CMK (cell line): ENCODE results near the gene SPDYE8.
"Not testable (repeated sequence)": the region's sequence is repeated elsewhere in the genome, so short reads cannot be mapped to it uniquely, and the experiment has no call there.

Source experiments
- DNase-seq: peaks from one replicate; pipeline ENCODE4 v3.0.0-alpha.2; 2010; ENCODE audit warnings: low read depth

Gene SPDYE8

DNA sequence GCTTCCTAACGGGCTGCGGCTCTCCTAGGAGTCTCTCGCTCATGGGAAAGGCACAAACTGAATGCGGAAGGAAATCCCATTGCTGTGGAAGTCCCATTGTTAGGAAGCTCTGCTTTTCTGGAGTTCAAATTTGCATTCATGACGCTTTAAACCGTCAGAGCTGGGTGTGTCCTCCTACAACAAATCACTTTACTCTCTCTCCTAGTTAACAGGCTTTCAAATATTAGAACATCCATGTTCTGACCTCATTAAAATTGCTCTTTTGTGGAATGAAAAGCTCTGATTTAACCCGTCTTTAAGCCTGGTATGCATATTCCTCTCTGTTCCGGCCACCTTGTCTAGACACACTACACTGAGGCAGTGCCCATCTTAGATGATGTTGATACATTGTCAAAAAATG lies at the start of gene SPDYE8:
TSS of gene SPDYE8 (minus strand) at position 101 of the 400 bp plus-strand sequence. CDS start 1,800 bp downstream, outside the sequence.
- DNase-seq, result not testable (repeated sequence)

DNA sequence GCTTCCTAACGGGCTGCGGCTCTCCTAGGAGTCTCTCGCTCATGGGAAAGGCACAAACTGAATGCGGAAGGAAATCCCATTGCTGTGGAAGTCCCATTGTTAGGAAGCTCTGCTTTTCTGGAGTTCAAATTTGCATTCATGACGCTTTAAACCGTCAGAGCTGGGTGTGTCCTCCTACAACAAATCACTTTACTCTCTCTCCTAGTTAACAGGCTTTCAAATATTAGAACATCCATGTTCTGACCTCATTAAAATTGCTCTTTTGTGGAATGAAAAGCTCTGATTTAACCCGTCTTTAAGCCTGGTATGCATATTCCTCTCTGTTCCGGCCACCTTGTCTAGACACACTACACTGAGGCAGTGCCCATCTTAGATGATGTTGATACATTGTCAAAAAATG lies 28.2 kb upstream of the SPDYE8 start, which contains the start of gene SPDYE11:
TSS of gene SPDYE11 (minus strand) at position 101 of the 400 bp plus-strand sequence. CDS start 1,800 bp downstream, outside the sequence.
- not testable (repeated sequence) for DNase-seq

DNA sequence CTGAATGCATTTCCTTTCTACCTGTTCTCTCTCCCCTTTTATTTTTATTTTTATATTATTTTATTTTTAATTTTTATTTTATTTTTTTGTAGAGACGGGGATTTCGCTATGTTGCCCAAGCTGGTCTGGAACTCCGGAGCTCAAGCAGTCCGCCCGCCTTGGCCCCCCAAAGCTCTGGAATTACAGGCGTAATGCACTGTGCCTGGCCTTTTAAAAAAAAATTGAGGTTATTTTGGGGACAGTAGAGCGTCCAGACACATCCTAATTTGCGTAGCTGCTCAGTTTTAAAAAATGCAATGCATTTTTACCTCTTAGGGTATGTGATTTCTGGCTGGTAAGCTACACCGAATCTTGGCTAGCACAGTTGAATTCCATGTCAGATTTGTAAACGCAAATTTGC lies 23.1 kb downstream of the SPDYE8 start:
- DNase-seq, result not testable (repeated sequence)

DNA sequence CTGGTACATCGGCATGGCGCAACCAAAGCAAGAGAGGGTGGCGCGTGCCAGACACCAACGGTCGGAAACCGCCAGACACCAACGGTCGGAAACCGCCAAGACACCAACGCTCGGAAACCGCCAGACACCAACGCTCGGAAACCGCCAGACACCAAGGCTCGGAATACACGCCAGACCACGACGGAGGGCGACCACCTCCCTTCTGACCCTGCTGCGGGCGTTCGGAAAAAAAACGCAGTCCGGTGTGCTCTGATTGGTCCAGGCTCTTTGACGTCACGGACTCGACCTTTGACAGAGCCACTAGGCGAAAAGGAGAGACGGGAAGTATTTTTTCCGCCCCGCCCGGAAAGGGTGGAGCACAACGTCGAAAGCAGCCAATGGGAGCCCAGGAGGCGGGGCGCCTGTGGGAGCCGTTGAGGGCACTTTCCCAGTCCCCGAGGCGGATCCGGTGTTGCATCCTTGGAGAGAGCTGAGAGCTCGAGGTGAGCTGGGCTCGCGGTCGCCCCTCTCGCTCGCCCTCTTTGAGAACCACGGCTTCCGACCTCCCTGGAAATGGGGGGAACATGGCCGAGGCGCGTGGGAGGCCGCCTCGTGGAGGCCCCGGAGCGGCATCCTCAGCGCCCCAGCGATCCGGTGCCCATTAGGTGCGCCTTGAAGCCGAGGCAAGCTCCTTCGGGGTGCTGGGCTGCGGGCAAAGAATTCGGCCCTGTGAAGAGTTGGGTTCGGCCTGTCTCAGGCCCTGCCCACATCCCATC lies 23.7 kb downstream of the SPDYE8 start:
- not testable (repeated sequence) for DNase-seq

- DNase-seq, result not testable (repeated sequence)
These were observed 24.2 kb downstream of the SPDYE8 start for GRCh38 chr7:73005356-73005692.

- DNase-seq, result not testable (repeated sequence)
These were observed 31.6 kb downstream of the SPDYE8 start for GRCh38 chr7:72997887-72998468.

DNA sequence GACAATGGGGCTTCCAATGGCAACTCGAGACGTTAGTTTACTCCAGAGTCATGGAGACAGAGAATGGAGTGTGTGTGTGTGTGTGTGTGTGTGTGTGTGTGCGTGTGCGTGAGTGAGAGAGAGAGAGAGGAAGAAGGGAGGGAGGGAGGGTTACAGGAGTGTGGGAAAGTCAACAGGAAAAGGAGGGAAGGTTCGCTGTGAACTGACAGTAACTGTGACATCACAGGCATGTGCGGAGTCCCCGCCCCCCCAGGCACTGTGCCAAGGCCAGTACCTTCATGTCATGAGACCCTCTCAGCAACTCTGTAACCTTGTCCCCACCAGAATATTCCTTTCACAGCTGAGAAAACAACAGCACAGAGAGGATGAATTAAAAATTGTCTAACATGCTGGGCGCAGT lies 32.1 kb downstream of the SPDYE8 start:
- DNase-seq, result not testable (repeated sequence)

- DNase-seq, result not testable (repeated sequence)
These were observed 34.1 kb downstream of the SPDYE8 start for GRCh38 chr7:72995484-72995883.

DNA sequence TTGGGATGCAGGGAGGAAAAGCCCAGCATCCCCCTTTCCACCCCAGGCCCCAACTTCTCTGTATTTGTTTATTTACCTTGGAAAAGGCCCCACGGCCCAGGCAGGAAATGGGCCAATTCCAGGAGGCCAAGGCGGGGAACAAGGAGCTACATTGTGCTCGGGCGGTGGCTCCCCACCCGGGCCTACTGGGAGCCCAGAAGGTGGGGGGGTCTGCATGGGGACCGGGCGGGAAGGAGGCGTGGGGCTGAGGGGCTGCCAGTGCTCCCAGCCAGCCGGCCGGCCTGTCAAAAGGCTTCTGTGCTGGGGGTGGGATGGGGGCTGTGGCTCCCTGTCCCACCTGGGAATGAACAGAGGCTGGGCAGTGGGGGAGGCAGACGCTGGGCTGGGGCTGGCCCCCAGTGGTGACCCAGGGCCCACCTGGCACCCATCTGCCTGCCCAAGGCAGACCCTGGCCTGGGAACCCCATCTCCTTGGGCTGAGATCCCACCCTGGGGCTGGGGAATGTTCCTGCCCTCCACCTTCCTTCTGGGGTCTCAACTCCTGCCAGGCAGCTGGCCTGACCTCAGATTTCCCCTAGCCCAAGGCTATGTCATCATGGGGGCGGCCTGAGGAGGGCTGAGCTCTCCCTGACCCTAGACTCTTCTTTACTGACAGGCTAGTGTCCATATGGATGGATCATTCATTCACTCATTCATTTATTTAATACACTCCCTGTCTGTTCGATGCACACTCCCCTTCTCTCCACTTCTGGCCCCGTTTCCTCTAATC lies 39.2 kb downstream of the SPDYE8 start:
- DNase-seq, result not testable (repeated sequence)

GRCh38 chr7:72982084-72982483 lies 47.5 kb downstream of the SPDYE8 start:
- not testable (repeated sequence) for DNase-seq

DNA sequence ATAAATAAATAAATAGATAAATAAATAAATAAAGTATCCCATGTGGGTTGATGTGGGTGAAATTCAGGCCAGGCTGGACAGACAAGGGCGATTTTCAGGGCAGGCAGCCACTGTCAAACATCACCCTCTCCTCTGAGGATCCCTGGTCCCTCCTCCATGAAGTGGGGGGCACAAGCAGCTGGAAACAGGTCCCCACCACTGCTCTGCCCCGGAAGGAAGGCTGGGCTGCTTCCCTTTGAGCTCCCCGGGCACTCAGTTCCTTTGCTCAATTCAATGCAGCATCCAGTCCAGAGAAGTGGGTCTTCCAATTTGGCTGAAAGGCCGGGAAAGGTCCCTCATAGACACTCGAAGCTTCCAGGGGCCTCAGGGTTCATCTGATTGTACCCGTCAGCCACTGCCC lies 49.2 kb downstream of the SPDYE8 start:
- not testable (repeated sequence) for DNase-seq

DNA sequence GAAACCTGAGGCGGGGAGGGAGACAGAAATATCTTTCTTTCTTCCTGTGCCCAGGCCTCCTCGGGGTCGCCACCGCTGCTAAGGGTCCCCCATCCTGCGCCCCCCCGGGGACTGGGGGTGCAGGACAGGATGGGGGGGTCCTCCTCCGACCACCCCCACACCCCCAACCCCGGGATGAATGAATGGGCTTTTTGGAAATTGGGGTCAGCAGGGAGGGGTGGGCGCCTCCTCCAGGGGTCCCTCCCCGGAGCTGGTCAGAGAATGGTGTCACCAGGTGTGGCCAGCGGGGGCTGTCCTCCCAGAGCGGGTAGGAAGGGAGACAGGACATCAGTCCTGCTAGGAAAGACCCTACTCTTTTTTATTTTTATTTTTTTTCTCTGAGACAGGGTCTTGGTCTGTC lies 53.1 kb downstream of the SPDYE8 start:
- DNase-seq, result not testable (repeated sequence)

GRCh38 chr7:72975656-72976286 lies 53.8 kb downstream of the SPDYE8 start:
- not testable (repeated sequence) for DNase-seq

GRCh38 chr7:72974781-72975180 lies 54.8 kb downstream of the SPDYE8 start:
- DNase-seq, result not testable (repeated sequence)

GRCh38 chr7:72971505-72971904 lies 58.1 kb downstream of the SPDYE8 start:
- not testable (repeated sequence) for DNase-seq
